ENCODE data around the gene STPG1. TPM values are rescaled to one million over a fixed set of nuclear protein-coding genes. Genes with fewer than 3 reads are reported as not detected.

Gene STPG1
- total RNA-seq, 2 donors from 2014 or later: 2.0 to 3.6 TPM

- Histone ChIP-seq H3K4me1 (no peaks in the 10 kb centered on the region), H3K27ac (no peak overlapping the region), H3K36me3 (no peaks in the 10 kb centered on the region), H3K9me3 (no peaks in the 10 kb centered on the region), H3K27me3 (no peaks in the 10 kb centered on the region), H3K4me3 (no peak overlapping the region)
- no peak for TF ChIP-seq CTCF (IDR thresholded peaks at IDR 0.05)
- DNase-seq (ENCODE audit: low spot score): no peak
Observed at GRCh38 chr1:24341260-24341659, 72.3 kb downstream of the STPG1 start.

- no peak overlapping the region for H3K27ac ChIP-seq
- no peaks in the 10 kb centered on the region for H3K9me3 ChIP-seq
Observed at GRCh38 chr1:24340770-24341169, 72.8 kb downstream of the STPG1 start.

GRCh38 chr1:24339996-24340395, 73.6 kb downstream of the STPG1 start:
- no peak overlapping the region for H3K4me3 ChIP-seq
- TF ChIP-seq CTCF (IDR thresholded peaks at IDR 0.05): no peak
- DNase-seq (ENCODE audit: low spot score): no peak
- no peaks in the 10 kb centered on the region for H3K36me3 ChIP-seq
- H3K4me1 ChIP-seq: no peaks in the 10 kb centered on the region
- H3K9me3 ChIP-seq: no peaks in the 10 kb centered on the region
- no peak overlapping the region for H3K27ac ChIP-seq
- H3K27me3 ChIP-seq: no peaks in the 10 kb centered on the region

More at GRCh38 chr1:24340770-24341169, 72.8 kb downstream of the STPG1 start:
- H3K4me1 ChIP-seq: no peaks in the 10 kb centered on the region
- no peak for DNase-seq (ENCODE audit: low spot score)
- TF ChIP-seq CTCF (IDR thresholded peaks at IDR 0.05): no peak
- no peaks in the 10 kb centered on the region for H3K27me3 ChIP-seq
- H3K36me3 ChIP-seq: no peaks in the 10 kb centered on the region
- H3K4me3 ChIP-seq: no peak overlapping the region

GRCh38 chr1:24338447-24338846, 75.1 kb downstream of the STPG1 start:
- Histone ChIP-seq H3K9me3 (no peaks in the 10 kb centered on the region), H3K36me3 (no peaks in the 10 kb centered on the region), H3K4me1 (no peaks in the 10 kb centered on the region), H3K27me3 (no peaks in the 10 kb centered on the region), H3K27ac (no peak overlapping the region), H3K4me3 (no peak overlapping the region)
- TF ChIP-seq CTCF (IDR thresholded peaks at IDR 0.05): no peak
- DNase-seq (ENCODE audit: low spot score): no peak

GRCh38 chr1:24337455-24337854, 76.1 kb downstream of the STPG1 start:
- no peak for DNase-seq (ENCODE audit: low spot score)
- TF ChIP-seq CTCF (IDR thresholded peaks at IDR 0.05): no peak
- Histone ChIP-seq H3K27ac (no peak overlapping the region), H3K27me3 (no peaks in the 10 kb centered on the region), H3K4me1 (no peaks in the 10 kb centered on the region), H3K4me3 (no peak overlapping the region), H3K36me3 (no peaks in the 10 kb centered on the region), H3K9me3 (no peaks in the 10 kb centered on the region)

- no peak for DNase-seq (ENCODE audit: low spot score)
- Histone ChIP-seq H3K9me3 (no peaks in the 10 kb centered on the region), H3K27ac (no peak overlapping the region), H3K4me1 (no peaks in the 10 kb centered on the region), H3K4me3 (no peak overlapping the region), H3K36me3 (no peaks in the 10 kb centered on the region), H3K27me3 (no peaks in the 10 kb centered on the region)
- no peak for TF ChIP-seq CTCF (IDR thresholded peaks at IDR 0.05)
Observed at GRCh38 chr1:24336075-24336474, 77.5 kb downstream of the STPG1 start.

Measured in right atrium auricular region (tissue), 2 donors.